ENCODE results near the gene AQR.

DNA sequence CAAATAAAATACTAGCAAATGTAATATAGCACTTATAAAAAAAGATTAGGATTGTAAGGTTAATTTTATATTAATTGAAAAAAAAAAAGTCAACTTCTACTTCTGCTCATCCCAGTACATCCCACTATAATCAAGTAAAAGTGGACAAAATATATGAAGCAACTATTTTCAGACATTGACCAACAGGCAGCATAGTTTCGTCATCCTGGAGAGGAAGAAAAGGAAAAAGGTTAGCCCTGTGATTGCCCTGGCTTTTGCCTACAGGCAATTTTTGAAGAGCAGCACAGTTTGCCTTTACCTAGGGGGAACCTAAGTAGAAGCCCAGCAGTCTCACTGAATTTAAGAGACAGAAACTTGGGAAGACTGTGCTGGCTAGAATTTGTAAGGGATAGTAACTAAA lies 121.9 kb downstream of the AQR start:
- TF ChIP-seq POLR2AphosphoS5 (IDR thresholded peaks at IDR 0.05; ENCODE audit: low read depth, low read length) (no peak), ZNF274 (IDR thresholded peaks at IDR 0.05; ENCODE audit: low read depth, low read length) (no peak), YY1 (IDR thresholded peaks at IDR 0.05; ENCODE audit: extremely low read depth, insufficient replicate concordance, low read depth, low read length) (no peak), JUND (IDR thresholded peaks at IDR 0.05) (no peak), SP1 (IDR thresholded peaks at IDR 0.05; ENCODE audit: low read depth) (no peak), FOSL1 (IDR thresholded peaks at IDR 0.05; ENCODE audit: low read depth) (no peak), POLR2A (IDR thresholded peaks at IDR 0.05; ENCODE audit: borderline replicate concordance, extremely low read depth, insufficient read depth, insufficient read length) (no peak), ZFX (IDR thresholded peaks at IDR 0.05) (no peak), TCF7L2 (IDR thresholded peaks at IDR 0.05; ENCODE audit: borderline replicate concordance, extremely low read depth, insufficient read depth, insufficient read length) (no peak)
- TF ChIP-seq, protein P1, sequence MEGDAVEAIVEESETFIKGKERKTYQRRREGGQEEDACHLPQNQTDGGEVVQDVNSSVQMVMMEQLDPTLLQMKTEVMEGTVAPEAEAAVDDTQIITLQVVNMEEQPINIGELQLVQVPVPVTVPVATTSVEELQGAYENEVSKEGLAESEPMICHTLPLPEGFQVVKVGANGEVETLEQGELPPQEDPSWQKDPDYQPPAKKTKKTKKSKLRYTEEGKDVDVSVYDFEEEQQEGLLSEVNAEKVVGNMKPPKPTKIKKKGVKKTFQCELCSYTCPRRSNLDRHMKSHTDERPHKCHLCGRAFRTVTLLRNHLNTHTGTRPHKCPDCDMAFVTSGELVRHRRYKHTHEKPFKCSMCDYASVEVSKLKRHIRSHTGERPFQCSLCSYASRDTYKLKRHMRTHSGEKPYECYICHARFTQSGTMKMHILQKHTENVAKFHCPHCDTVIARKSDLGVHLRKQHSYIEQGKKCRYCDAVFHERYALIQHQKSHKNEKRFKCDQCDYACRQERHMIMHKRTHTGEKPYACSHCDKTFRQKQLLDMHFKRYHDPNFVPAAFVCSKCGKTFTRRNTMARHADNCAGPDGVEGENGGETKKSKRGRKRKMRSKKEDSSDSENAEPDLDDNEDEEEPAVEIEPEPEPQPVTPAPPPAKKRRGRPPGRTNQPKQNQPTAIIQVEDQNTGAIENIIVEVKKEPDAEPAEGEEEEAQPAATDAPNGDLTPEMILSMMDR (IDR thresholded peaks at IDR 0.05 in 2 of 3, conservative IDR thresholded peaks at IDR 0.05 in 1 of 3; ENCODE audit: borderline replicate concordance in 1 of 3, insufficient read depth in 1 of 3, low read depth in 2 of 3, low read length in 2 of 3): no peak
- TF ChIP-seq, protein P2, sequence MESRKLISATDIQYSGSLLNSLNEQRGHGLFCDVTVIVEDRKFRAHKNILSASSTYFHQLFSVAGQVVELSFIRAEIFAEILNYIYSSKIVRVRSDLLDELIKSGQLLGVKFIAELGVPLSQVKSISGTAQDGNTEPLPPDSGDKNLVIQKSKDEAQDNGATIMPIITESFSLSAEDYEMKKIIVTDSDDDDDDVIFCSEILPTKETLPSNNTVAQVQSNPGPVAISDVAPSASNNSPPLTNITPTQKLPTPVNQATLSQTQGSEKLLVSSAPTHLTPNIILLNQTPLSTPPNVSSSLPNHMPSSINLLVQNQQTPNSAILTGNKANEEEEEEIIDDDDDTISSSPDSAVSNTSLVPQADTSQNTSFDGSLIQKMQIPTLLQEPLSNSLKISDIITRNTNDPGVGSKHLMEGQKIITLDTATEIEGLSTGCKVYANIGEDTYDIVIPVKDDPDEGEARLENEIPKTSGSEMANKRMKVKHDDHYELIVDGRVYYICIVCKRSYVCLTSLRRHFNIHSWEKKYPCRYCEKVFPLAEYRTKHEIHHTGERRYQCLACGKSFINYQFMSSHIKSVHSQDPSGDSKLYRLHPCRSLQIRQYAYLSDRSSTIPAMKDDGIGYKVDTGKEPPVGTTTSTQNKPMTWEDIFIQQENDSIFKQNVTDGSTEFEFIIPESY (IDR thresholded peaks at IDR 0.05; ENCODE audit: extremely low read depth, insufficient replicate concordance, low read length): no peak
- TF ChIP-seq, protein P3, sequence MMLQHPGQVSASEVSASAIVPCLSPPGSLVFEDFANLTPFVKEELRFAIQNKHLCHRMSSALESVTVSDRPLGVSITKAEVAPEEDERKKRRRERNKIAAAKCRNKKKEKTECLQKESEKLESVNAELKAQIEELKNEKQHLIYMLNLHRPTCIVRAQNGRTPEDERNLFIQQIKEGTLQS (IDR thresholded peaks at IDR 0.05): no peak
